ENCODE data around the gene ACP3. TPM values are rescaled to one million over a fixed set of nuclear protein-coding genes. Genes with fewer than 3 reads are reported as not detected.
"Not testable (repeated sequence)": the region's sequence is repeated elsewhere in the genome, so short reads cannot be mapped to it uniquely, and the experiment has no call there.

ACP3 gene
- total and polyA plus RNA-seq, 2 experiments from 2014 or later = 5.2 to 7.7 TPM

- Histone ChIP-seq H3K4me1 (ENCODE audit: insufficient read depth) (no peaks in the 10 kb centered on the region), H2AFZ (no peak overlapping the region), H3K9me2 (replicated peaks; ENCODE audit: insufficient read depth) (no peaks in the 10 kb centered on the region), H4K20me1 (ENCODE audit: insufficient read depth, poor library complexity, severe bottlenecking) (no peaks in the 10 kb centered on the region), H3K36me3 (replicated peaks; ENCODE audit: insufficient read depth, low read depth) (no peaks in the 10 kb centered on the region), H3K27ac (no peak overlapping the region), H3K27me3 (no peaks in the 10 kb centered on the region), H3K4me3 (no peak overlapping the region), H3K9me3 (ENCODE audit: low read depth) (no peaks in the 10 kb centered on the region), H3K4me2 (no peak overlapping the region), H3K79me2 (no peaks in the 10 kb centered on the region)
- TF ChIP-seq EZH2phosphoT487 (IDR thresholded peaks at IDR 0.05; ENCODE audit: low read depth, severe bottlenecking, unreplicated experiment) (no peak), EZH2 (IDR thresholded peaks at IDR 0.05; ENCODE audit: borderline replicate concordance) (no peak), CTCF (IDR thresholded peaks at IDR 0.05; ENCODE audit: poor library complexity) (no peak)
- no peak for DNase-seq (ENCODE audit: low spot score)
- 89% methylated on average over 14 of the region's 14 CpGs for WGBS (ENCODE audit: low lambda C conversion rate, missing lambda C conversion rate)
These were observed 64.2 kb downstream of the ACP3 start for GRCh38 chr3:132381348-132381944.

- no peak overlapping the region for H2AFZ ChIP-seq
- H3K27me3 ChIP-seq = no peaks in the 10 kb centered on the region
- H3K36me3 ChIP-seq (replicated peaks; ENCODE audit: insufficient read depth, low read depth) = no peaks in the 10 kb centered on the region
- H3K27ac ChIP-seq = peak overlapping the region; percentile 48
- no peak overlapping the region for H3K4me2 ChIP-seq
- no peaks in the 10 kb centered on the region for H3K9me3 ChIP-seq (ENCODE audit: low read depth)
- DNase-seq (ENCODE audit: low spot score) = no peak
- H3K79me2 ChIP-seq = no peaks in the 10 kb centered on the region
- H3K9me2 ChIP-seq (replicated peaks; ENCODE audit: insufficient read depth) = no peaks in the 10 kb centered on the region
- WGBS (ENCODE audit: low lambda C conversion rate, missing lambda C conversion rate) = 33% methylated on average over 4 of the region's 4 CpGs
- H3K4me1 ChIP-seq (ENCODE audit: insufficient read depth) = no peaks in the 10 kb centered on the region
- H4K20me1 ChIP-seq (ENCODE audit: insufficient read depth, poor library complexity, severe bottlenecking) = no peaks in the 10 kb centered on the region
- H3K4me3 ChIP-seq = no peak overlapping the region
- no peak for TF ChIP-seq EZH2phosphoT487 (IDR thresholded peaks at IDR 0.05; ENCODE audit: low read depth, severe bottlenecking, unreplicated experiment)
- no peak for TF ChIP-seq EZH2 (IDR thresholded peaks at IDR 0.05; ENCODE audit: borderline replicate concordance)
These were observed 65.1 kb downstream of the ACP3 start for GRCh38 chr3:132382267-132382666.

GRCh38 chr3:132382688-132383194 lies 65.5 kb downstream of the ACP3 start:
- Histone ChIP-seq H4K20me1 (ENCODE audit: insufficient read depth, poor library complexity, severe bottlenecking) (no peaks in the 10 kb centered on the region), H3K4me3 (no peak overlapping the region), H3K4me2 (no peak overlapping the region), H3K79me2 (no peaks in the 10 kb centered on the region), H3K9me2 (replicated peaks; ENCODE audit: insufficient read depth) (no peaks in the 10 kb centered on the region), H2AFZ (no peak overlapping the region), H3K9me3 (ENCODE audit: low read depth) (no peaks in the 10 kb centered on the region), H3K27me3 (no peaks in the 10 kb centered on the region), H3K27ac (peak overlapping the region; percentile 48), H3K4me1 (ENCODE audit: insufficient read depth) (no peaks in the 10 kb centered on the region), H3K36me3 (replicated peaks; ENCODE audit: insufficient read depth, low read depth) (no peaks in the 10 kb centered on the region)
- DNase-seq (ENCODE audit: low spot score) = peak; percentile 66
- TF ChIP-seq CTCF (IDR thresholded peaks at IDR 0.05; ENCODE audit: poor library complexity) (no peak), EZH2phosphoT487 (IDR thresholded peaks at IDR 0.05; ENCODE audit: low read depth, severe bottlenecking, unreplicated experiment) (no peak), EZH2 (IDR thresholded peaks at IDR 0.05; ENCODE audit: borderline replicate concordance) (no peak)

GRCh38 chr3:132386259-132386658 lies 69.1 kb downstream of the ACP3 start:
- H3K36me3 ChIP-seq (replicated peaks; ENCODE audit: insufficient read depth, low read depth) = no peaks in the 10 kb centered on the region

GRCh38 chr3:132392675-132393074 lies 75.5 kb downstream of the ACP3 start:
- WGBS (ENCODE audit: low lambda C conversion rate, missing lambda C conversion rate) = 92% methylated on average over 1 of the region's 1 CpG

More at GRCh38 chr3:132386259-132386658, 69.1 kb downstream of the ACP3 start:
- Histone ChIP-seq H3K27ac (no peak overlapping the region), H3K4me2 (no peak overlapping the region), H3K4me1 (ENCODE audit: insufficient read depth) (no peaks in the 10 kb centered on the region), H3K4me3 (no peak overlapping the region), H3K9me3 (ENCODE audit: low read depth) (no peaks in the 10 kb centered on the region), H2AFZ (no peak overlapping the region), H3K79me2 (no peaks in the 10 kb centered on the region), H4K20me1 (ENCODE audit: insufficient read depth, poor library complexity, severe bottlenecking) (no peaks in the 10 kb centered on the region), H3K9me2 (replicated peaks; ENCODE audit: insufficient read depth) (no peaks in the 10 kb centered on the region), H3K27me3 (no peaks in the 10 kb centered on the region)
- DNase-seq (ENCODE audit: low spot score) = no peak
- WGBS (ENCODE audit: low lambda C conversion rate, missing lambda C conversion rate) = 97% methylated on average over 8 of the region's 8 CpGs
- TF ChIP-seq EZH2phosphoT487 (IDR thresholded peaks at IDR 0.05; ENCODE audit: low read depth, severe bottlenecking, unreplicated experiment) (no peak), EZH2 (IDR thresholded peaks at IDR 0.05; ENCODE audit: borderline replicate concordance) (no peak), CTCF (IDR thresholded peaks at IDR 0.05; ENCODE audit: poor library complexity) (no peak)

More at GRCh38 chr3:132392675-132393074, 75.5 kb downstream of the ACP3 start:
- not testable (repeated sequence) for H3K27ac ChIP-seq; H3K79me2 ChIP-seq; H4K20me1 ChIP-seq (ENCODE audit: insufficient read depth, poor library complexity, severe bottlenecking); H3K4me1 ChIP-seq (ENCODE audit: insufficient read depth); H3K27me3 ChIP-seq; H3K4me3 ChIP-seq; H2AFZ ChIP-seq; H3K9me2 ChIP-seq (replicated peaks; ENCODE audit: insufficient read depth); H3K9me3 ChIP-seq (ENCODE audit: low read depth); H3K4me2 ChIP-seq; DNase-seq (ENCODE audit: low spot score); H3K36me3 ChIP-seq (replicated peaks; ENCODE audit: insufficient read depth, low read depth)

Measured in hepatocyte (in vitro differentiated cells).